ENCODE data around the gene SPATC1L. TPM values are rescaled to one million over a fixed set of nuclear protein-coding genes. Genes with fewer than 3 reads are reported as not detected.

Gene SPATC1L
- total and polyA plus RNA-seq, 4 donors: 4.8 to 32.3 (median 13.0) TPM

DNA sequence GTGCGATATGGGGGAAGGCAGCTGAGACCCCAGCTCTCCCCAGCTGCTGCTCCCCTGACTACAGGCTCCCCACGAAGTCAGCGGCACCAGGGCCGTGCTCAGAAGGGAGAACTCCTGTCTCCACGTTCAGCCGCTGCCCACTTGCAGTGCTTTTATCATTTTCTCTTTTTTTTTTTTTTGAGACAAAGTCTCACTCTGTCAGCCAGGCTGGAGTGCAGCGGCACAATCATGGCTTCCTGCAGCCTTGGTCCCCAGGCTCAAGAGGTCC, 27.9 kb downstream of the SPATC1L start:
- Histone ChIP-seq H3K27me3 (ENCODE audit: control insufficient read depth, insufficient read depth, low read length) (no peaks in the 10 kb centered on the region), H3K4me1 (ENCODE audit: control insufficient read depth, insufficient read depth, low read length) (peaks cover 13% of the 10 kb centered on the region), H3K9me3 (ENCODE audit: control insufficient read depth, insufficient read depth, low read length) (no peaks in the 10 kb centered on the region), H3K4me3 (ENCODE audit: low read depth, low read length) (no peak overlapping the region), H3K36me3 (ENCODE audit: control insufficient read depth, insufficient read depth, low read length) (peaks cover 49% of the 10 kb centered on the region), H3K27ac (ENCODE audit: low read depth, low read length) (no peak overlapping the region)
- DNase-seq (ENCODE audit: low read depth in 4 of 6, low spot score in 6 of 6): no peak
- 70% methylated on average over 6 of the region's 7 CpGs for WGBS (ENCODE audit: insufficient coverage)

DNA sequence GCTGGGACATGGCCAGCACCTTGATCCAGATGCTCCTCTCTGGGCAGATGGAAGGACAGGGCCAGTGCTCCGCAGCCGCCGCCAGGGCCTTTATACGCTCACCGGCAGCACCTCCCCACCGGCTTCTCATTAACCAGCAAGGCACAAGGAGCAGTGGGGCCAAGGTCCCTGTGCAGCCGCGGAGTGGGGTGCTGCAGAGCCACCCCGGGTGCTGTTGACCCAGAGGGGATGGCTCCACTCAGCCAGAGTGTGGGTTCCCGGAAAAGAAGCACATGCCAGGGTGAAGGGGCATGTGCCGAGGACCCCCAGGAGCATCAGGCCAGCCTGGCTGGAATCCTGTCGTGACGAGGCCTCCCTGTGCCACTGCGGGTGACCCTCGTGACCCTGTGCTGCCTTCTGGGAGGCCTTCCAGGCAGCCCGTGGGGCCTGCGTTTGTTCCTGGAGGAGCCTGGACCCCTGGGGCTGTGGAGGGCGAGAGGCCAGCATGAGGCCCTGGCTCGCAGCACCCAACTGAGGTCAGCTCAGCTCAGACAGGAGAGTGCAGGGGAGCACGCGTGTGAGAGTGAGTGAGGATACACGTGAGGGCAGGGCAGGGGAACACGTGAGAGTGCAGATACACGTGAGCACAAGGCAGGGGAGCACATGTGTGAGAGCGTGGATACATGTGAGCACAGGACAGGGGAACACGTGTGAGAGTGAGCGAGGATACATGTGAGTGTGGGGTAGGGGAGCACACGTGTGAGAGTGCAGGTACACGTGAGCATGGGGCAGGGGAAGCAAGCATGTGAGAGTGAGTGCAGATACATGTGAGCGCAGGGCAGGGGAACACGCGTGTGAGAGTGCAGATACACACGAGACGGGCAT, 28.5 kb downstream of the SPATC1L start, which contains the start of gene FTCD:
TSS of gene FTCD (minus strand) at position 66 of the 864 bp plus-strand sequence. CDS start at position 10, 56 bp downstream.
- Histone ChIP-seq H3K9me3 (ENCODE audit: control insufficient read depth, insufficient read depth, low read length) (no peaks in the 10 kb centered on the region), H3K27ac (ENCODE audit: low read depth, low read length) (no peak within 1 kb of the TSS), H3K27me3 (ENCODE audit: control insufficient read depth, insufficient read depth, low read length) (no peaks in the 10 kb centered on the region), H3K4me1 (ENCODE audit: control insufficient read depth, insufficient read depth, low read length) (peaks cover 13% of the 10 kb centered on the region), H3K4me3 (ENCODE audit: low read depth, low read length) (no peak within 1 kb of the TSS), H3K36me3 (ENCODE audit: control insufficient read depth, insufficient read depth, low read length) (peaks cover 46% of the 10 kb centered on the region)
- 77% methylated on average over 34 of the region's 34 CpGs for WGBS (ENCODE audit: insufficient coverage)
- no peak for DNase-seq (ENCODE audit: low read depth in 4 of 6, low spot score in 6 of 6)

DNA sequence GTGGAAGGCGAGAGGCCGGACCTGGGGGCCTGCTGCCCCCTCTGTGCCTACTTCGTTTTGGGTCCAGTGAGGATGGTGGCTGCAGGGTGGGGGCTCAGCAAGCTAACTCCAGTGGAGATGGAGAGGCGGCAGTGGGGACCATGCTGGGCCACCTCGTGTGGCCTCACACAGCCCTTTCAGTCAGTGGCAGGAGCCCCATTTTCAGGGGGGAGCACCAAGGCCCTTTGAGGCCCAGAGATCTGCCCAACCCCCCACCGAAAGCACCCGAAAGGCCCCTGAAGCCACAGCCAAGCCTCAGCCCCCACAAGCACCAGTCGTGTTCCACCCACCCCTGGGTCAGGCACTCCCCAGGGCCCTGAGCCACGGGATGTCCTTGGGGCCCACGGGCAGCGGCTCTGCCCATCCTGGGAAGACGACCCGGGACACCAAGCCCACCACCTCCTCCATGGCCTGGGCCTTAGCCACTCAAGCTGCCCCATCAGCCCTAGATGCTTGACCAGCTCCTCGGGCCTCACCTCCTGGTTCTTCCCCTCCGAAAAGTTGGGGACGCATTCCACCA, 29.2 kb downstream of the SPATC1L start:
- H3K27me3 ChIP-seq (ENCODE audit: control insufficient read depth, insufficient read depth, low read length): no peaks in the 10 kb centered on the region
- peaks cover 39% of the 10 kb centered on the region for H3K36me3 ChIP-seq (ENCODE audit: control insufficient read depth, insufficient read depth, low read length)
- 90% methylated on average over 16 of the region's 16 CpGs for WGBS (ENCODE audit: insufficient coverage)
- H3K4me3 ChIP-seq (ENCODE audit: low read depth, low read length): no peak overlapping the region
- H3K9me3 ChIP-seq (ENCODE audit: control insufficient read depth, insufficient read depth, low read length): no peaks in the 10 kb centered on the region
- no peak for DNase-seq (ENCODE audit: low read depth in 4 of 6, low spot score in 6 of 6)
- H3K27ac ChIP-seq (ENCODE audit: low read depth, low read length): no peak overlapping the region
- peaks cover 13% of the 10 kb centered on the region for H3K4me1 ChIP-seq (ENCODE audit: control insufficient read depth, insufficient read depth, low read length)

DNA sequence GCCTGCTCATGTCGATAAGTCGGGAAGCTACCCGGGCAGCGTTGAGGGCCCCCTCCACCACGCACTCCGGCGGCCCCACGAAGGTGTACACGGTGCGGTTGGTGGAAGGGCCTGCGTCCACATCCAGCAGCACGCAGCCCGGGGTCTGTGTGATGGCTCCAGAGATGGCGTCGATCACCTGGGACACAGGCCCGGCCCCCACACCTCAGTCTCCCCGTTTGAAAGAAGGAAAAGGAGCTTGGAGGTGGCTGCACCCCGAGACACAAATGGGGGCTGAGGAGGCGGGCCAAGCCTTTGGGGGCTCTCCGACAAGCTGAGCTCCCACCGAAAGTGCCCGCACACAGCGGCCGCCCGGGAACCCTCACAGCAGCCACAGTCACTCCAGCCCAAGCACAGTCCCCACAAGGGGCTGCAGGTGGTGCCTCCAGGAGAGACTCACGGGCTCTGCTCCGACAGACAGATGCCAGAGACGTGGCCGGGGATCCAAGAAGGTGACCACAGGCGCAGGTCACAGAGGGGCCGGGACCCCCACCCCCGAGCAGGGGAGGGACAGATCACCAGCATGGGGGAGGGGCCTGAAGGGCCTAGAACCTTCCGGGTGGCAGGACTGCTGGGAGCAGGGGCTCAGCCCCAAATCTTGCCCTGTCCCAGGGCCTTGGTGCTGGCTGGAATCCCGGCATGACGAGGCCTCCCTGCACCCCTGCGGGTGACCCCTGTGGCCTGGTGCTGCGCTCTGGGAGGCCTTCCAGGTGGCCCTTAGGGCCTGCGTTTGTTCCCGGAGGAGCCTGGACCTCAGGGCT, 29.9 kb downstream of the SPATC1L start:
- Histone ChIP-seq H3K27ac (ENCODE audit: low read depth, low read length) (no peak overlapping the region), H3K36me3 (ENCODE audit: control insufficient read depth, insufficient read depth, low read length) (peaks cover 32% of the 10 kb centered on the region), H3K9me3 (ENCODE audit: control insufficient read depth, insufficient read depth, low read length) (no peaks in the 10 kb centered on the region), H3K27me3 (ENCODE audit: control insufficient read depth, insufficient read depth, low read length) (no peaks in the 10 kb centered on the region), H3K4me3 (ENCODE audit: low read depth, low read length) (no peak overlapping the region), H3K4me1 (ENCODE audit: control insufficient read depth, insufficient read depth, low read length) (peaks cover 13% of the 10 kb centered on the region)
- 91% methylated on average over 39 of the region's 39 CpGs for WGBS (ENCODE audit: insufficient coverage)
- no peak for DNase-seq (ENCODE audit: low read depth in 4 of 6, low spot score in 6 of 6)

DNA sequence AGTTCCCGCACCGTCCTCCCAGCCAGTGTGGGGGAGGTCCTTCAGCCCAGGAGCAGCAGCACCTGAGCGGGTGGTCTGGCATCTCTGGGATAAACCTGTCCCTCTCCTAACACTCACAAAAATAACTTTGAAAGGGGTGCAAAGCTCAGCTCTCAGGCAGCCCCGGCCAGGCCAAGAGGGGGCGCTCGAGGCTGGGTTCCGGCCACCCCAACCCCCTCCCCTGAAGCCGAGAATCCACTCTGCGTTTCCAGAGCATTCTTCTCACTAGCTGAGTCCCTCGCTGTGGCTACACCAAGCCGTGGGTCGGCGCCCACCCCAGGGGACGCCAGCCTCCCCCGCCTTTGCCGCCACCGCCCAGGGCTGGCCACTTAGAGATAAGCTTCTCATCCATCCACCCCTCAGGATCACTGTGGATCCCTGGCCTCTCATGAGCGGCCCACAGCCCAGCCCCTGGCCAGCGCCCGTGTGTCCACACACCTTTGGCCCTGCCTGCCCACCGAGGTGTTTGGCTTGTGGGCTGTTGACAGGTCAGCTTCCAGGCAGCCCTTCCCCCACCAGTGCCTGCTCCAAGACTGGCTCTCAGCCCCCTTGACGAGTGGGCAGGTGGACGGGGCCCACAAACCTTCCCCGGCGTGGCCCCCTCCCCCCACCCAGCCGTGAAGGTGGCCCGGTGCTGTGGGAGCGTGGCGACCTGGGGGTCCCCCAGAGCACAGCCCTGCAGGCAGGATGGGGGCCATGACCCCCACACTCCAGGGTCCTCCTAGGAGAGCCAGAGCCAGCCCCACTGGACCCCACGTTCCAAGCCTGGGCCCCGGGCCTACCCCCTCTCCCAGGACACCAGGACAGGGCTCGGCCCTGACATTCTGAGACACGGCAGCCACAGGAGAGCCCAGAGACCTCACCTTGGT, 30.8 kb downstream of the SPATC1L start:
- Histone ChIP-seq H3K27ac (ENCODE audit: low read depth, low read length) (no peak overlapping the region), H3K4me3 (ENCODE audit: low read depth, low read length) (no peak overlapping the region), H3K4me1 (ENCODE audit: control insufficient read depth, insufficient read depth, low read length) (peaks cover 13% of the 10 kb centered on the region), H3K9me3 (ENCODE audit: control insufficient read depth, insufficient read depth, low read length) (no peaks in the 10 kb centered on the region), H3K27me3 (ENCODE audit: control insufficient read depth, insufficient read depth, low read length) (no peaks in the 10 kb centered on the region), H3K36me3 (ENCODE audit: control insufficient read depth, insufficient read depth, low read length) (peaks cover 28% of the 10 kb centered on the region)
- DNase-seq (ENCODE audit: low read depth in 4 of 6, low spot score in 6 of 6): peak in 2 of 6 donors; percentile 34 to 42
- WGBS (ENCODE audit: insufficient coverage): 46% methylated on average over 32 of the region's 33 CpGs

DNA sequence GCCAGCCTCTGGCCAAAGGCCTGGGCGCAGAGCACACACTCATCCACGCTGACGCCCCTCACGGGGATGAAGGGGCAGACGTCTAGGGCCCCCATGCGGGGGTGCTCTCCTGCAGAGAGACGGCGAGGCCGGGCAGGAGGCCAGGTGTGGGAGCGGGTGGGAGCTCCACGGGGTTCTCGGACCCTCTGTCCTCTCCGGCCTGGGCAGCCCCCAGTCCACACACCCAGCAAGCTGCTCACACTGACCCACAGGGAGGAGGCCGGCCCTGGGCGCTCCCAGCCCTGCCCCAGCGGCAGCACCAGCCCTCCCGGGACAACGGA, 31.4 kb downstream of the SPATC1L start:
- Histone ChIP-seq H3K9me3 (ENCODE audit: control insufficient read depth, insufficient read depth, low read length) (no peaks in the 10 kb centered on the region), H3K36me3 (ENCODE audit: control insufficient read depth, insufficient read depth, low read length) (peaks cover 24% of the 10 kb centered on the region), H3K4me3 (ENCODE audit: low read depth, low read length) (no peak overlapping the region), H3K27me3 (ENCODE audit: control insufficient read depth, insufficient read depth, low read length) (no peaks in the 10 kb centered on the region), H3K4me1 (ENCODE audit: control insufficient read depth, insufficient read depth, low read length) (peaks cover 13% of the 10 kb centered on the region), H3K27ac (ENCODE audit: low read depth, low read length) (no peak overlapping the region)
- DNase-seq (ENCODE audit: low read depth in 4 of 6, low spot score in 6 of 6): no peak
- WGBS (ENCODE audit: insufficient coverage): 39% methylated on average over 14 of the region's 18 CpGs

DNA sequence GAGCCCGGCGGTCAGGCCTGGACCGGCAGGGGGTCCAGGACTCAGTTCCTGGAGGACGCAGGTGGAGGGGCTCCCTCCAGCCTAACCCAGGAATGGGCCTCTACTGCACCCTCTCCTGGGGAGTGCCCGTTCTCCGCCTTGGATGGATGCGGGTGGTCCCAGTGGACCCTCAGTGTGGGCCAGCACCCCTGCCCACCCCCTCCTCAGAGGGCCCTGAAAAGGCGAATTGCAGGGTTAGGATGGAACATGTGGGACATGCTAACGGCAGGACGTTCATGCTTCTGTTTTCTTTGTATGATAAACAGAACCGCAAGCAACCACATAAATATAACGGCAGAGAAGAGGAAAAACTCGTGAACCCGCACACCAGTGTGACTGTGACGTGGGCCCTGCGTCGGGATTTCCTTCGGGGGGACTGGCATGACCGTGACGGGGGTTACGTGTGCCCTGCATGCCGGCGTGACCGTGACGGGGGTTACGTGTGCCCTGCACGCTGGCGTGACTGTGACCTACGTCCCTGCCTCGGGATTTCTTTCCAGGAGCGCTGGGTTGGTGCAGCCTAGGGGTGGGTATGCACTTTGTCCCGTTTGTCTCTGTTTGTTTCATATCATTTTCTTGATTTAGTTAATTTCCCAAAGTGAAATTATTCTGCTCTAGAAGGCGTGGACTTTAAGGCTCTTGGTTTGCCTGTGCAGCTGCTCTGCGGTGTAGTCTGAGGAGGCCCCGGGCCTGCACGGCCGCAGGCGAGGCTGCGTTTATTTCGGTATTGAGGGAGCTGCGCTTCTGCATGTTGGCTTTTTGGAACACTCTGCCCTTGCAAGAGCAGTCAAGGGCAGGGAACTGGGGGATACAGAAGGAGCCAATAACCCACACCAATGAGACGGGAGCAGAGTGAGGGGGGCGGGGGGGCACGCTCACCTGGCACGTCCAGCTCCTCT, 32.0 kb downstream of the SPATC1L start:
- 90% methylated on average over 22 of the region's 45 CpGs for WGBS (ENCODE audit: insufficient coverage)
- no peak for DNase-seq (ENCODE audit: low read depth in 4 of 6, low spot score in 6 of 6)
- peaks cover 13% of the 10 kb centered on the region for H3K4me1 ChIP-seq (ENCODE audit: control insufficient read depth, insufficient read depth, low read length)

DNA sequence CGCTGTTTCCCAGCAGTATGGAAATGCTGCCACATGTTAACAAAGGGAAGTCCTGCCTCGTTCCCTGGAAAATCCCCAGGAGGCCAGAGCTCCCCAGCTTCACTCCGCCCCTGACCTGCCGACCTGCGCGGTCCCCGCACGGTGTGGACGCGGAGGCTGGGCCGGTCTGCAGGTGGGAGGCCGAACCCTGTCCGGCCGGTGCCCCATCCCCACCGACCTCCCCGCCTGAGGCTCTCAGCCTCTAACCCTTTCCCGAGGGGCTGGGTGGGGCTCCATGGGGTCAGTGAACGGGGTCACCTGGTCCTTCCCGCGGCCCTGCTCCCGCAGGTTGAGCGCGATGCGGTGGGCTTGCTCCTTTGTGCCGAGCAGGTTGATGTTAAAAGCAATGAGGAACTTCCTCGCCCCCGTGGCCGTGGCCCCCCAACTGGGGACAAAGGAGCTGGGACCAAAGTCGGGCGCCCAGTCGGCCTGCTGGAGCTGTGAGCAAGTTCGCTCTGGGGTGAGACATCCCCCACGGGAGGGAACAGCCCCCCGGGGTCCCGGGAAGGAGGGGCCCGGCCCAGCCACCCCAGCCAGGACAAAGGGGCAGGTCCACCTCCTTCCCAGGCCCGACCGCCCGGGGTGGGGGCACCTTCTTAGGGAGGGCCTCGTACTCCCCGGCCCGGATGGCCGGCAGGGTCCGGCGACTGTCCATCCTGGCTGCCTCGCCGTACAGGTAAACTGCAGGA, 32.8 kb downstream of the SPATC1L start:
- 76% methylated on average over 47 of the region's 47 CpGs for WGBS (ENCODE audit: insufficient coverage)
- H3K27ac ChIP-seq (ENCODE audit: low read depth, low read length): no peak overlapping the region
- H3K4me3 ChIP-seq (ENCODE audit: low read depth, low read length): no peak overlapping the region
- no peak for DNase-seq (ENCODE audit: low read depth in 4 of 6, low spot score in 6 of 6)
- H3K36me3 ChIP-seq (ENCODE audit: control insufficient read depth, insufficient read depth, low read length): peaks cover 19% of the 10 kb centered on the region
- H3K27me3 ChIP-seq (ENCODE audit: control insufficient read depth, insufficient read depth, low read length): no peaks in the 10 kb centered on the region
- H3K4me1 ChIP-seq (ENCODE audit: control insufficient read depth, insufficient read depth, low read length): peaks cover 13% of the 10 kb centered on the region
- H3K9me3 ChIP-seq (ENCODE audit: control insufficient read depth, insufficient read depth, low read length): no peaks in the 10 kb centered on the region

More for the DNA sequence above, 32.0 kb downstream of the SPATC1L start:
- H3K27ac ChIP-seq (ENCODE audit: low read depth, low read length): no peak overlapping the region
- H3K4me3 ChIP-seq (ENCODE audit: low read depth, low read length): no peak overlapping the region
- no peaks in the 10 kb centered on the region for H3K9me3 ChIP-seq (ENCODE audit: control insufficient read depth, insufficient read depth, low read length)
- peaks cover 19% of the 10 kb centered on the region for H3K36me3 ChIP-seq (ENCODE audit: control insufficient read depth, insufficient read depth, low read length)
- no peaks in the 10 kb centered on the region for H3K27me3 ChIP-seq (ENCODE audit: control insufficient read depth, insufficient read depth, low read length)
